ENCODE data around the gene OSBPL9. TPM values are rescaled to one million over a fixed set of nuclear protein-coding genes. Genes with fewer than 3 reads are reported as not detected.
A peak's percentile ranks its signal among the peaks of the same experiment; 100 is the strongest.

OSBPL9 gene
- total RNA-seq, result 99.9 to 103 TPM (median 101 TPM) in 3 replicates

GRCh38 chr1:51616903-51617708, at the start of gene OSBPL9:
TSS of gene OSBPL9 (plus strand) at chr1:51617092. CDS start at chr1:51617111, 19 bp downstream.
- TF ChIP-seq, protein P1, sequence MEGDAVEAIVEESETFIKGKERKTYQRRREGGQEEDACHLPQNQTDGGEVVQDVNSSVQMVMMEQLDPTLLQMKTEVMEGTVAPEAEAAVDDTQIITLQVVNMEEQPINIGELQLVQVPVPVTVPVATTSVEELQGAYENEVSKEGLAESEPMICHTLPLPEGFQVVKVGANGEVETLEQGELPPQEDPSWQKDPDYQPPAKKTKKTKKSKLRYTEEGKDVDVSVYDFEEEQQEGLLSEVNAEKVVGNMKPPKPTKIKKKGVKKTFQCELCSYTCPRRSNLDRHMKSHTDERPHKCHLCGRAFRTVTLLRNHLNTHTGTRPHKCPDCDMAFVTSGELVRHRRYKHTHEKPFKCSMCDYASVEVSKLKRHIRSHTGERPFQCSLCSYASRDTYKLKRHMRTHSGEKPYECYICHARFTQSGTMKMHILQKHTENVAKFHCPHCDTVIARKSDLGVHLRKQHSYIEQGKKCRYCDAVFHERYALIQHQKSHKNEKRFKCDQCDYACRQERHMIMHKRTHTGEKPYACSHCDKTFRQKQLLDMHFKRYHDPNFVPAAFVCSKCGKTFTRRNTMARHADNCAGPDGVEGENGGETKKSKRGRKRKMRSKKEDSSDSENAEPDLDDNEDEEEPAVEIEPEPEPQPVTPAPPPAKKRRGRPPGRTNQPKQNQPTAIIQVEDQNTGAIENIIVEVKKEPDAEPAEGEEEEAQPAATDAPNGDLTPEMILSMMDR (IDR thresholded peaks at IDR 0.05; ENCODE audit: unreplicated experiment), result no peak
- Mint-ChIP-seq H3K27me3 (ENCODE audit: low read depth) (no peaks in the 10 kb centered on the region), H3K4me1 (peaks cover 34% of the 10 kb centered on the region), H3K4me3 (peak within 1 kb of the TSS; percentile 99), H3K36me3 (no peaks in the 10 kb centered on the region), H3K27ac (peak within 1 kb of the TSS; percentile 98), H3K9me3 (no peaks in the 10 kb centered on the region)
- peak; percentile 83 to 84 for DNase-seq (ENCODE audit: low spot score in 2 of 2, unreplicated experiment in 2 of 2)

GRCh38 chr1:51567653-51568052, 49.2 kb upstream of the OSBPL9 start:
- TF ChIP-seq, protein P1 (IDR thresholded peaks at IDR 0.05; ENCODE audit: unreplicated experiment), result no peak

DNA sequence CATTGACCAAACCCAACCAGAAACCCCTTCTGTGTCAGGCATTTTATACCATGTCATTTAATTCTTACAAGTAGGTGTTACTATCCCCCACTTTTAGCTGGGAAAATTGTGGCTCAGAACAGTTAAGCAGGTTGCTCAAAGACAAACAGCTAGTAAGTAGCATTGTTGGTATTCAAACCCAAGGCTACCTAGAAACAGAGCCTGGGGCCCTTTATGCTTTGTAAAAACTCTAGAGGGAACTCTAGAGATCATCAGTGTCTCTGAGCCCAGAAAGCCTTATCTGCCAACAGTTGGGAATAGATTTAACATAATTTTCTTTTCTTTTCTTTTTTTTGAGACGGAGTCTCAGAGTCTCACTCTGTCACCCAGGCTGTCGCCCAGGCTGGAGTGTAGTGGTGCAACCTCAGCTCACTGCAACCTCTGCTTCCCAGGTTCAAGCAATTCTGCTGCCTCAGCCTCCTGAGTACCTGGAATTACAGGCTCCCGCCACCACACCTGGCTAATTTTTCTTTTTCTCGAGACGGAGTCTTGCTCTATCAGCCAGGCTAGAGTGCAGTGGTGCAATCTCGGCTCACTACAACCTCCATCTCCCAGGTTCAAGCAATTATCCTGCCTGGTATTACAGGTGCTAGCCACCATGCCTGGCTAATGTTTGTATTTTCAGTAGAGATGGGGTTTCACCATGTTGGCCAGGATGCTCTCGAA, 48.5 kb upstream of the OSBPL9 start:
- H3K36me3 Mint-ChIP-seq, result no peaks in the 10 kb centered on the region
- H3K4me1 Mint-ChIP-seq, result peaks cover 20% of the 10 kb centered on the region
- H3K9me3 Mint-ChIP-seq, result no peaks in the 10 kb centered on the region
- no peak overlapping the region for H3K4me3 Mint-ChIP-seq
- TF ChIP-seq, protein P1 (IDR thresholded peaks at IDR 0.05; ENCODE audit: unreplicated experiment), result no peak
- no peak overlapping the region for H3K27ac Mint-ChIP-seq
- DNase-seq (ENCODE audit: low spot score in 2 of 2, unreplicated experiment in 2 of 2), result no peak
- no peaks in the 10 kb centered on the region for H3K27me3 Mint-ChIP-seq (ENCODE audit: low read depth)

More at GRCh38 chr1:51567653-51568052, 49.2 kb upstream of the OSBPL9 start:
- no peak for DNase-seq (ENCODE audit: low spot score in 2 of 2, unreplicated experiment in 2 of 2)
- Mint-ChIP-seq H3K27ac (no peak overlapping the region), H3K36me3 (no peaks in the 10 kb centered on the region), H3K4me3 (no peak overlapping the region), H3K9me3 (no peaks in the 10 kb centered on the region), H3K27me3 (ENCODE audit: low read depth) (no peaks in the 10 kb centered on the region), H3K4me1 (peaks cover 20% of the 10 kb centered on the region)

GRCh38 chr1:51569284-51570062, 47.4 kb upstream of the OSBPL9 start:
- H3K27ac Mint-ChIP-seq, result peak overlapping the region; percentile 83
- no peak overlapping the region for H3K4me3 Mint-ChIP-seq
- no peaks in the 10 kb centered on the region for H3K27me3 Mint-ChIP-seq (ENCODE audit: low read depth)
- peaks cover 17% of the 10 kb centered on the region for H3K4me1 Mint-ChIP-seq
- no peaks in the 10 kb centered on the region for H3K9me3 Mint-ChIP-seq
- H3K36me3 Mint-ChIP-seq, result no peaks in the 10 kb centered on the region
- no peak for DNase-seq (ENCODE audit: low spot score in 2 of 2, unreplicated experiment in 2 of 2)
- TF ChIP-seq, protein P1 (IDR thresholded peaks at IDR 0.05; ENCODE audit: unreplicated experiment), result no peak

GRCh38 chr1:51570063-51570710, 46.7 kb upstream of the OSBPL9 start:
- H3K4me1 Mint-ChIP-seq, result peaks cover 17% of the 10 kb centered on the region
- no peaks in the 10 kb centered on the region for H3K36me3 Mint-ChIP-seq
- peak overlapping the region; percentile 83 for H3K27ac Mint-ChIP-seq
- H3K4me3 Mint-ChIP-seq, result no peak overlapping the region
- H3K9me3 Mint-ChIP-seq, result no peaks in the 10 kb centered on the region
- no peaks in the 10 kb centered on the region for H3K27me3 Mint-ChIP-seq (ENCODE audit: low read depth)
- TF ChIP-seq, protein P1 (IDR thresholded peaks at IDR 0.05; ENCODE audit: unreplicated experiment), result no peak
- no peak for DNase-seq (ENCODE audit: low spot score in 2 of 2, unreplicated experiment in 2 of 2)

All from mesothelial cell of epicardium (in vitro differentiated cells).